ENCODE measurements around the gene PRXL2B.

Gene PRXL2B

DNA sequence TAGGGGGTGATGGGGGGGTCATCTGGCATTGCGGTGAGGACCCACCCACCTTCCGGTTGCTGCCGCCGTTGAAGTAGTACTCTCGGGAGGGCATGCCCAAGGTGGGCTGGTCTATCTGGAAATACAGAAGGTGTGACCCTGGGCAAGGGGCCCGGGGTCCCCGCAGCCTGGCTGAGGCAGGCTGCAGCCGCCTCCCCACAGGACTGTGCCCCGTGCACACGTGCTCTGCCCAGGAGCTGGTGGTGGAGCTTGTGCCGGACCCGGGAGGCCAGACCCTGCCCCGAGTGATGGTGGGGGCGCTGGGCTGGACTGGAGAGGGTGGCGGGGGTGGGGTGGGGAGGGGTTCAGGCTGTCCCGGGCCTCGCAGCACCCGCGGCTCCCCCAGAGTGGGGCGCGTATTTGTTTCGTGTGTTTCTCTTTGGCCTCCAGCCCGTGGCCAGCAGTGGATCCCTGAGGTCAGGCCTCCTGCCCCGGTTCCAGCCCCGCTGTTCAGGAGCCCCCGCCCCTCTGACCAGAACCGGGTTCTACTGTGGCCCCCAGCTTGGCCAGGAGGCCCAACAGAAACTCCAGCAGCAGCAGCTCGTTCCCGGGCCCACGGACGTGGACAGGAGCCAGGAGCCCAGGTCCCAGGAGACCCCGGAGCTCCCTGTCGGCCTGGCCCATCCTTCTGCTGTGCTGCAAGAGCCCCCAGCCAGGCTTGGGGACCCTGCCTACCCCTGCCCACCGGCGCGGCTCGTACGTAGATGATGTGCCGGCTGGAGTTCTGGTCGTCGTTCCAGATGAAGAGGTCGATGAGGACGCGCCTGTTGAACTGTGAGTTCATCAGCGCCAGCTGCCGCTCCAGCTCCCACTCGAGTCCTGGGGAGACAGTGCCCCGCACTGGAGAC is 19.2 kb downstream of the PRXL2B start:
- peaks cover 32 to 40% (median 36%) of the 10 kb centered on the region in 5 donors for H3K27me3 ChIP-seq (ENCODE audit: control insufficient read depth in 5 of 5, insufficient read depth in 4 of 5, low read length in 5 of 5)

GRCh38 chr1:2606396-2606880 is 19.9 kb downstream of the PRXL2B start:
- Histone ChIP-seq H3K27me3 (ENCODE audit: control insufficient read depth in 5 of 5, insufficient read depth in 4 of 5, low read length in 5 of 5) (peaks cover 34 to 41% (median 37%) of the 10 kb centered on the region in 5 donors), H3K4me3 (ENCODE audit: low read depth in 1 of 5, low read length in 5 of 5) (no peak overlapping the region), H3K9me3 (ENCODE audit: control insufficient read depth in 5 of 5, low read length in 5 of 5) (no peaks in the 10 kb centered on the region), H3K27ac (ENCODE audit: low read depth, low read length) (no peak overlapping the region), H3K4me1 (ENCODE audit: control insufficient read depth in 5 of 5, insufficient read depth in 5 of 5, low read length in 5 of 5) (peaks cover 0 to 17% (median 3%) of the 10 kb centered on the region in 5 donors), H3K9ac (ENCODE audit: low read length in 5 of 5) (no peak overlapping the region), H3K36me3 (ENCODE audit: control insufficient read depth in 5 of 5, insufficient read depth in 5 of 5, low read length in 5 of 5) (no peaks in the 10 kb centered on the region)

More for the DNA sequence above, 19.2 kb downstream of the PRXL2B start:
- peaks cover 0 to 11% (median 0%) of the 10 kb centered on the region in 5 donors for H3K4me1 ChIP-seq (ENCODE audit: control insufficient read depth in 5 of 5, insufficient read depth in 5 of 5, low read length in 5 of 5)
- H3K9ac ChIP-seq (ENCODE audit: low read length in 5 of 5): no peak overlapping the region
- H3K4me3 ChIP-seq (ENCODE audit: low read depth in 1 of 5, low read length in 5 of 5): no peak overlapping the region
- no peaks in the 10 kb centered on the region for H3K9me3 ChIP-seq (ENCODE audit: control insufficient read depth in 5 of 5, low read length in 5 of 5)
- no peaks in the 10 kb centered on the region for H3K36me3 ChIP-seq (ENCODE audit: control insufficient read depth in 5 of 5, insufficient read depth in 5 of 5, low read length in 5 of 5)
- no peak overlapping the region for H3K27ac ChIP-seq (ENCODE audit: low read depth, low read length)

DNA sequence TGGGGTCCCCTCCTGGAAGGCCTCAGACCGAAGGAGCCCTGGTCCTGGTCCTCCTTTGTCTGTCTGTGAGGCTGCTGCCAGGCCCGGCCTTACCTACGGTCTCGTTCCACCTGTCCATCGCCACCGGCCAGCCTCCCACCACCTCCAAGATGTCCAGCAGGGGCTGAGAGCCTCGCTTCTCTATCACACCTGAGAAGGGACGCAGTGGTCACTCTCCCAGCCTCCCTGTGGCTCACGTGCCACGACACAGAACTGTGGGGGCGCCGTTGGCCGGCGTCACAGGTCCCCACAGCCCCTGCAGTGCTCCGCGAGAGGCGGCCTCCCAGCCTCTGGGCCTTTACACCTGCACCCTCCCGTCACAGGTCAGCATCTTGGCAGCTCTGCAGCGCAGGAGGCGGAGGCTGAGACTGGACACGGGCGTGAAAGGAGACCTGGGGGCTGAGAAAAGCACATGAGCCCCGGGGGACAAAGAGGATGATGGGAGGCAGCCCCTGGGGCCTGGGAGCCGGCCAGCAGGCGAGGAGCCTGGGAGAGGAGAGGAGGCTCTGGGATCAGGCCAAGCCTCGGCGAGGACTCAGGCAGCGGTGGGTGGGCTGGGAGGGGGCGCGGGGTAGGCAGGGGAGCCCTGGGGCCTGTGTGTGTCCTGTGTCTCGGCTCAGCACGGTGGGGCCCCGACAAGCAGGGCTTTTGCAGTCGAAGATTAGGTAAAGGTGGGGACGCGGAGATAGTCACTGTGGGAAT is 20.5 kb downstream of the PRXL2B start:
- H3K9ac ChIP-seq (ENCODE audit: low read length in 5 of 5): no peak overlapping the region
- H3K27me3 ChIP-seq (ENCODE audit: control insufficient read depth in 5 of 5, insufficient read depth in 4 of 5, low read length in 5 of 5): peaks cover 36 to 44% (median 41%) of the 10 kb centered on the region in 5 donors
- H3K4me1 ChIP-seq (ENCODE audit: control insufficient read depth in 5 of 5, insufficient read depth in 5 of 5, low read length in 5 of 5): peaks cover 0 to 17% (median 3%) of the 10 kb centered on the region in 5 donors
- H3K4me3 ChIP-seq (ENCODE audit: low read depth in 1 of 5, low read length in 5 of 5): no peak overlapping the region
- no peaks in the 10 kb centered on the region for H3K36me3 ChIP-seq (ENCODE audit: control insufficient read depth in 5 of 5, insufficient read depth in 5 of 5, low read length in 5 of 5)
- no peaks in the 10 kb centered on the region for H3K9me3 ChIP-seq (ENCODE audit: control insufficient read depth in 5 of 5, low read length in 5 of 5)
- no peak overlapping the region for H3K27ac ChIP-seq (ENCODE audit: low read depth, low read length)

DNA sequence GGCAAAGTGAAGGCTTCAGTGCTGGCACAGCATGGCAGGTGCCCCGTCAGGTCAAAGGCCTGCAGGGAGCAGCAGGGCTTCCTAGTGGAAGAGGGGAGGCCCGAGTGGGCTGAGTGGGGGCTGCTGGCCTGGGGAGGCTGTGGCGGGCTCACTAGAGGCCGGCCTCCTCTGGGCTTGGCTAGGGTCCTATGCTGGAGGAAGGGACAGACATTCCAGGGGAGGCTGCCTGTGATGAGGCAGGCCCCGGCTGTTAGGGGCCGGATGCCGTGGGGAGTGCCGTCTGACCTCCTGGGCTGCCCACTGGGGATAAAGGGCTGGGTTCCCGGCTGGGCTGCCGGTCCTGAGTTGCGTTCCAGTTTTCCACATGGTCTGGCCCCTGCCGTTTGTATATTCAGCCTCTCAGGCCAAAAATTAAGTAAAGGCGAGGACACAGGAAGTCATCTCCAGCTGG is 21.1 kb downstream of the PRXL2B start:
- Histone ChIP-seq H3K36me3 (ENCODE audit: control insufficient read depth in 5 of 5, insufficient read depth in 5 of 5, low read length in 5 of 5) (no peaks in the 10 kb centered on the region), H3K27ac (ENCODE audit: low read depth, low read length) (no peak overlapping the region), H3K4me1 (ENCODE audit: control insufficient read depth in 5 of 5, insufficient read depth in 5 of 5, low read length in 5 of 5) (peaks cover 0 to 17% (median 3%) of the 10 kb centered on the region in 5 donors), H3K4me3 (ENCODE audit: low read depth in 1 of 5, low read length in 5 of 5) (no peak overlapping the region), H3K27me3 (ENCODE audit: control insufficient read depth in 5 of 5, insufficient read depth in 4 of 5, low read length in 5 of 5) (peaks cover 38 to 47% (median 43%) of the 10 kb centered on the region in 5 donors), H3K9ac (ENCODE audit: low read length in 5 of 5) (no peak overlapping the region), H3K9me3 (ENCODE audit: control insufficient read depth in 5 of 5, low read length in 5 of 5) (no peaks in the 10 kb centered on the region)

GRCh38 chr1:2609319-2610035 is 22.9 kb downstream of the PRXL2B start:
- Histone ChIP-seq H3K27me3 (ENCODE audit: control insufficient read depth in 5 of 5, insufficient read depth in 4 of 5, low read length in 5 of 5) (peaks cover 31 to 43% (median 33%) of the 10 kb centered on the region in 5 donors), H3K27ac (ENCODE audit: low read depth, low read length) (no peak overlapping the region), H3K9ac (ENCODE audit: low read length in 5 of 5) (no peak overlapping the region), H3K4me1 (ENCODE audit: control insufficient read depth in 5 of 5, insufficient read depth in 5 of 5, low read length in 5 of 5) (peaks cover 0 to 17% (median 3%) of the 10 kb centered on the region in 5 donors), H3K4me3 (ENCODE audit: low read depth in 1 of 5, low read length in 5 of 5) (no peak overlapping the region), H3K9me3 (ENCODE audit: control insufficient read depth in 5 of 5, low read length in 5 of 5) (peaks cover 0 to 14% (median 12%) of the 10 kb centered on the region in 5 donors), H3K36me3 (ENCODE audit: control insufficient read depth in 5 of 5, insufficient read depth in 5 of 5, low read length in 5 of 5) (no peaks in the 10 kb centered on the region)

DNA sequence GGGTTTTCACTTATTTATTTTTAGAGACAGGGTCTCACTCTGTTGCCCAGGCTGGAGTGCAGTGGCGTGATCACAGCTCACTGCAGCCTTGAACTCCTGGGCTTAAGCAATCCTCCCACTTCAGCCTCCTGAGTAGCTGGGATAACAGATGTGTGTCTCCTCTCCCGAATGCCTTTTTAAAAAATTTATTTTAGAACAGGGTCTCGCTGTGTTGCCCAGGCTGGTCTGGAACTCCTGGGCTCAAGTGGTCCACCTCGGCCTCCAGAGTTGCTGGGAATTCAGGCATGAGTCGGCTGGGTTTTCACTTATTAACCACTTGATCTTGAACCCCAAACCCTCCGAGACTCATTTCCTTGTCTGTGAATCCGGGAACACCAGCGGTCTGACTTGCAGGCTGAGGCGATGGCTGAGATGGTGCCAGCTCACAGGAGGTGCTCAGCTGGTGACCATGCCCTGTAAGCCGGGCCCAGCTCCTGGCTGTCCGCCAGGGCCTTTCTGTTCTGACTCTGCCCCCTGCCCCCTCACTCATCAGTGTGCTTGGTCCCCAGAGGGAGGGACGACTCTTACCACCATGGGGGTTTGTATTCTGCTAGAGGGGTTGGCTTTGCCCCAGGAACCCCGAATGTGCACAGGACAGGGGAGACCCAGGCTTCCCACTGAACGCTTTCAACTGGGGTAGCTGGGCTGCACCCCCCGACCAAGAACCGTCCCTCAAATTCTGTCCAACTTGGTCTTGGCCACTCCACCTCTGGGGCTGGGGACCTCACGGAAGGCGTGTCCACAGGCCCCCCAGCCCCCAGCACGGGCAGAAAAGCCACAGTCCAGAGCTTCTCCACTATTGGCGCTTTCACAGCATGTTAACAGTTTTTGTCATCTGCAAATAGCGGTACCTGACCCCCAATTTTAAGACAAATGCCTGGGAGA is 23.7 kb downstream of the PRXL2B start:
- no peaks in the 10 kb centered on the region for H3K36me3 ChIP-seq (ENCODE audit: control insufficient read depth in 5 of 5, insufficient read depth in 5 of 5, low read length in 5 of 5)
- peak overlapping the region in 1 of 5 donors; percentile 24 for H3K4me3 ChIP-seq (ENCODE audit: low read depth in 1 of 5, low read length in 5 of 5)
- H3K27me3 ChIP-seq (ENCODE audit: control insufficient read depth in 5 of 5, insufficient read depth in 4 of 5, low read length in 5 of 5): peaks cover 23 to 35% (median 25%) of the 10 kb centered on the region in 5 donors
- no peak overlapping the region for H3K27ac ChIP-seq (ENCODE audit: low read depth, low read length)
- no peak overlapping the region for H3K9ac ChIP-seq (ENCODE audit: low read length in 5 of 5)
- H3K4me1 ChIP-seq (ENCODE audit: control insufficient read depth in 5 of 5, insufficient read depth in 5 of 5, low read length in 5 of 5): peaks cover 0 to 17% (median 3%) of the 10 kb centered on the region in 5 donors
- H3K9me3 ChIP-seq (ENCODE audit: control insufficient read depth in 5 of 5, low read length in 5 of 5): peaks cover 0 to 22% (median 12%) of the 10 kb centered on the region in 5 donors

DNA sequence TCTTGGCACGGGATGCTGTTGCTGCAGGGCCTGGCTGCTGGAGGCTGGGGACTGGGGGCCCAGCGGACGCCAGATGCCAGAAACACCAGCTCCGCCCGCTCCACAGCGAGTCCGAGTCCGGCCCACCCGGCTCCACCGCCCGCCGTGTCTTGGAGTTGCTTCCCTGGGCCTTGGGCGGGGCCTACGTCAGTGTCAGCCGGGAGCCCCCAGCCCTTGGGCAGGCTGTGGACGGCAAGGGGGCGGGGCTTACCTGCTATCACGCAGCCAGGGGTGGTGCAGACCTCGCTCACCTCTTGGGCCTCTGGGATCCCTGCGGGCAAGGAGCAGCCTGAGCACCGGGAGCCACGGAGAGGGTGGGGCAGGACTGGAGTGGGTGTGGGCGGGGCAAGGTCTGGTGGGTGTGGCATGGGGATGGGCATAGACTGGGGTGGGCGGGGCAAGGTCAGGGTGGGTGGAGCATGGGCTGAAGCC is 24.5 kb downstream of the PRXL2B start:
- H3K9me3 ChIP-seq (ENCODE audit: control insufficient read depth in 5 of 5, low read length in 5 of 5): peaks cover 0 to 27% (median 12%) of the 10 kb centered on the region in 5 donors
- peaks cover 0 to 17% (median 3%) of the 10 kb centered on the region in 5 donors for H3K4me1 ChIP-seq (ENCODE audit: control insufficient read depth in 5 of 5, insufficient read depth in 5 of 5, low read length in 5 of 5)
- peak overlapping the region in 1 of 5 donors; percentile 48 for H3K9ac ChIP-seq (ENCODE audit: low read length in 5 of 5)
- peak overlapping the region in 2 of 5 donors; percentile 13 to 24 for H3K4me3 ChIP-seq (ENCODE audit: low read depth in 1 of 5, low read length in 5 of 5)
- H3K27ac ChIP-seq (ENCODE audit: low read depth, low read length): no peak overlapping the region
- H3K36me3 ChIP-seq (ENCODE audit: control insufficient read depth in 5 of 5, insufficient read depth in 5 of 5, low read length in 5 of 5): no peaks in the 10 kb centered on the region
- H3K27me3 ChIP-seq (ENCODE audit: control insufficient read depth in 5 of 5, insufficient read depth in 4 of 5, low read length in 5 of 5): peaks cover 20 to 32% (median 23%) of the 10 kb centered on the region in 5 donors

- Histone ChIP-seq H3K9ac (ENCODE audit: low read length in 5 of 5) (no peak overlapping the region), H3K27ac (ENCODE audit: low read depth, low read length) (no peak overlapping the region), H3K4me1 (ENCODE audit: control insufficient read depth in 5 of 5, insufficient read depth in 5 of 5, low read length in 5 of 5) (peaks cover 0 to 17% (median 3%) of the 10 kb centered on the region in 5 donors), H3K36me3 (ENCODE audit: control insufficient read depth in 5 of 5, insufficient read depth in 5 of 5, low read length in 5 of 5) (no peaks in the 10 kb centered on the region), H3K4me3 (ENCODE audit: low read depth in 1 of 5, low read length in 5 of 5) (no peak overlapping the region), H3K9me3 (ENCODE audit: control insufficient read depth in 5 of 5, low read length in 5 of 5) (peaks cover 4 to 34% (median 17%) of the 10 kb centered on the region in 5 donors), H3K27me3 (ENCODE audit: control insufficient read depth in 5 of 5, insufficient read depth in 4 of 5, low read length in 5 of 5) (peaks cover 18 to 29% (median 21%) of the 10 kb centered on the region in 5 donors)
Measured at GRCh38 chr1:2611621-2612437, 25.3 kb downstream of the PRXL2B start.

All from subcutaneous abdominal adipose tissue (tissue), 5 donors.